22Rv1 (cell line): Measurements from ENCODE around the gene MMP28.

Experiments
- H3K27ac ChIP-seq: fragments of 450-650 bp; 2 replicates; pipeline ENCODE4 v1.5.1; 2017
- ZFX ChIP-seq: fragments of 450-650 bp; IDR thresholded peaks from 2 replicates; pipeline ENCODE4 v1.6.1; 2017; ENCODE audit warnings: antibody characterized with exemption, borderline replicate concordance
- TF ChIP-seq, protein P1 (sequence below): fragments of 450-650 bp; IDR thresholded peaks from 2 replicates; pipeline ENCODE4 v1.5.1; 2017; ENCODE audit warnings: mild to moderate bottlenecking

The MMP28 gene

DNA sequence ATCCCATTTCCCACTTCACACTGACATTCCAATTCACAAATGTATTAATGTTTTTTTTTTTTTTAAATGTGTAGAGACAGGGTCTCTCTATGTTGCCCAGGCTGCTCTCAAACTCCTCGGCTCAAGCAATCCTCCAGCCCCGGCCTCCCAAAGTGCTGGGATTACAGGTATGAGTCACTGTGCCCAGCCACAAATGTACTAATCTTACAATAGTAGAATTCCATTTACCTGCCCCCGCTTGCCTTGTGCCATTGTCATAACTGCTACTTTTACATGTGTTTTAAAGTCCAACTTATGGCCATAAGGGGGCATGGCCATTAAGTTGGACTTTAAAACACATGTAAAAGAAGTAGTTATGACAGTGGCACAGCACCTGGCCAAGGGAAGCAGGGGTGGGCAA, 4.6 kb downstream of the MMP28 start:
- no peak overlapping the region for H3K27ac ChIP-seq
- TF ChIP-seq, protein P1, sequence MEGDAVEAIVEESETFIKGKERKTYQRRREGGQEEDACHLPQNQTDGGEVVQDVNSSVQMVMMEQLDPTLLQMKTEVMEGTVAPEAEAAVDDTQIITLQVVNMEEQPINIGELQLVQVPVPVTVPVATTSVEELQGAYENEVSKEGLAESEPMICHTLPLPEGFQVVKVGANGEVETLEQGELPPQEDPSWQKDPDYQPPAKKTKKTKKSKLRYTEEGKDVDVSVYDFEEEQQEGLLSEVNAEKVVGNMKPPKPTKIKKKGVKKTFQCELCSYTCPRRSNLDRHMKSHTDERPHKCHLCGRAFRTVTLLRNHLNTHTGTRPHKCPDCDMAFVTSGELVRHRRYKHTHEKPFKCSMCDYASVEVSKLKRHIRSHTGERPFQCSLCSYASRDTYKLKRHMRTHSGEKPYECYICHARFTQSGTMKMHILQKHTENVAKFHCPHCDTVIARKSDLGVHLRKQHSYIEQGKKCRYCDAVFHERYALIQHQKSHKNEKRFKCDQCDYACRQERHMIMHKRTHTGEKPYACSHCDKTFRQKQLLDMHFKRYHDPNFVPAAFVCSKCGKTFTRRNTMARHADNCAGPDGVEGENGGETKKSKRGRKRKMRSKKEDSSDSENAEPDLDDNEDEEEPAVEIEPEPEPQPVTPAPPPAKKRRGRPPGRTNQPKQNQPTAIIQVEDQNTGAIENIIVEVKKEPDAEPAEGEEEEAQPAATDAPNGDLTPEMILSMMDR: no peak
- no peak for TF ChIP-seq ZFX

- no peak overlapping the region for H3K27ac ChIP-seq
- TF ChIP-seq, protein P1: no peak
- no peak for TF ChIP-seq ZFX
These were observed 6.7 kb downstream of the MMP28 start for GRCh38 chr17:35788477-35789368.

GRCh38 chr17:35786941-35787432, 8.5 kb downstream of the MMP28 start:
- TF ChIP-seq ZFX: no peak
- TF ChIP-seq, protein P1: no peak

DNA sequence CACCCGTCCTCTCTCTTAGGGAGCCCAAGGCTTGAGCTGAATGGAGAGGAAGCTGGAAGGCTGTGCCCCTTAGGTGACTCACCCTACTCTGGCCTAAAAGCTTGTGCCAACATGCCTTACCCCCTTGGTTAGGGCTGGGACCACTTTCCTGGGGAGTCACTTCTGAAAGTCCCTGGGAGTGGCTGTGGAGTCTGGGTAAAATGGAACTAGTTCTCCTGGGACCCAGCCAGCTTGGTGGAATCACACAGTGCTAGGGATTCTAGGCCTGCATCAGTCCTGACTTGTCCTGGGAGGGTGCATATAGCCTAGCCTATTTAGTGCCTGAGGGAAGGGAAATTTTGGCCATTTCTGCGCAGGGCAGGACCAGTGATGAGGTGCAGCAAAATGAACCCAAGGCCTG, 10.5 kb downstream of the MMP28 start:
- H3K27ac ChIP-seq: no peak overlapping the region
- no peak for TF ChIP-seq ZFX
- TF ChIP-seq, protein P1: no peak

More at GRCh38 chr17:35786941-35787432, 8.5 kb downstream of the MMP28 start:
- H3K27ac ChIP-seq: peak overlapping the region; percentile 43

DNA sequence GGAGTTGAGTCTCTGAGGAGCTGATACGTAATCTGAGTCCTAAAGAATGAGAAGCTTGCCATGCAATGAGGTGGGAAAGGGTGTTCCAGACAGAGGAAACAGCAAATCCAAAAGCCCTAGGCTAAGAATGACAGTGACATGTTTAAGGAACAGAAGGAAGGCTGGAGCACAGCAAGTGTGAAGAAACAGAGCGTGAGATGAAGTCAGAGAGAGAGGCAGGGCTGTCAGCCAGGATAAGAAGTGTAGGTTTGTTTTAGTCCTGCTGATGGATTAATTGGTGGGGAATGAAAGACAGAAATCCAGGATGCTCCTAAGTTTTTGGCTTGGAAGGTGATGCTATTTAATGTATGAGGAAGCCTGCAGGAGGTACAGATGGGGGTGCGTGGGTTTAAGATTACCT, 14.5 kb downstream of the MMP28 start:
- TF ChIP-seq, protein P1: no peak
- TF ChIP-seq ZFX: no peak
- no peak overlapping the region for H3K27ac ChIP-seq

GRCh38 chr17:35778641-35779196, 16.7 kb downstream of the MMP28 start:
- TF ChIP-seq ZFX: no peak
- TF ChIP-seq, protein P1: no peak
- H3K27ac ChIP-seq: no peak overlapping the region

DNA sequence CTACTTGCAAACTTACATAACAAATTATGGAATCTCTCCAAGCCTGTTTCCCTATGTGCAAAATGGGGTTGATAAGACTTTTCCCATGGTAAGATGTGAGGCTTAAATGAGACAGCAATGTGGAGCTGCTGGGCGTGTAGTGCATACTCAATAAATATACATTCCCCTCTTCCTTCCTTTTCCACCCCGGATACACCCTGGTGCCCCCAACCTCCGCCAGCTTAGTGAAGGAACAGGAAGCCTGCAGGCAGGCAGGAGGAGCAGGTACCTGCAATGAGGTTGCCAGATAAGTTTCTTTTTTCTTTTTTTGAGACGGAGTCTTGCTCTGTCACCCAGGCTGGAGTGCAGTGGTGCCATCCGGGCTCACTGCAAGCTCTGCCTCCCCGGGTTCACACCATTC, 19.9 kb downstream of the MMP28 start:
- no peak overlapping the region for H3K27ac ChIP-seq
- no peak for TF ChIP-seq ZFX
- TF ChIP-seq, protein P1: no peak
